GM21529 (cell line): Measurements from ENCODE around the gene CAMKMT.

Experiments
- ATAC-seq: cut with Tn5 transposase; IDR thresholded peaks from one replicate; pipeline ENCODE4 v1.9.1; 2021; ENCODE audit not compliant: unreplicated experiment

The CAMKMT gene

DNA sequence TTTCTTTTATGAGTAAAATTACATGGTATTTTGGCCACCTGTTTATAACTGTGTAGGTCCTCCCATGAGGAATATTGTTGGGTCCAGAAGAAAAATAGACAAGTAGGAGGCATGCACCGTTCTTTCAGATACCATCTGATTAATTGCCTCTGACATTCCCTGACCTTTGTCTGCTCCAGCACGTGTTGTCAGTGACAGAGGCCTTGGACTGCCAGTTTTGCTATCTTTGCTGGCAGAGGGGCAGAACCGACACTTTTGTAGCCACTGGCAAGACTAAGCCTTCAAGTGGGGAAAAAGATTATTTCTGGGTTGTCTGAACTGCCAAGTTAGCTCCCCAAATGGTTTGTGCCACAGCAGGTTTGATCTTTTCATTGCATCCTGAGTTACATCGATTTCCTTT lies 276.9 kb downstream of the CAMKMT start:
- no peak for ATAC-seq

DNA sequence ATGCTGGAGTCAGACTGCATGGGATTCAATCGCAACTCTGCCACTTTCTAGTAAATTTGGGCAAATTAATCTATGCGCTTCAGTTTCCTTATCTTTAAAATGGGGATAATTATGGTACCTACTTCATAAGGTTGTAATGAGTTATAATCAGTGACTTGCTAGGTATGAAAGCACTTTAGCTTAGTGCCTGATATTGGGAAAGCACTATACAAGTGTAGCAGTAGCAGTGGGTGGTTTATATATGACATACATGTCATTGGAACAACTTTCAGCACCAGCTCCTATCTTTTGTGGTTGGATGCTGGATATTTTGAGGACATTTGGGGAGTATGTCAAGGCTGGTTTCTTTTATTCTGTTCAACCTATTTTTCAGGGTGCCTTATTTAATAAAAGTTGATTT lies 277.7 kb downstream of the CAMKMT start:
- no peak for ATAC-seq

DNA sequence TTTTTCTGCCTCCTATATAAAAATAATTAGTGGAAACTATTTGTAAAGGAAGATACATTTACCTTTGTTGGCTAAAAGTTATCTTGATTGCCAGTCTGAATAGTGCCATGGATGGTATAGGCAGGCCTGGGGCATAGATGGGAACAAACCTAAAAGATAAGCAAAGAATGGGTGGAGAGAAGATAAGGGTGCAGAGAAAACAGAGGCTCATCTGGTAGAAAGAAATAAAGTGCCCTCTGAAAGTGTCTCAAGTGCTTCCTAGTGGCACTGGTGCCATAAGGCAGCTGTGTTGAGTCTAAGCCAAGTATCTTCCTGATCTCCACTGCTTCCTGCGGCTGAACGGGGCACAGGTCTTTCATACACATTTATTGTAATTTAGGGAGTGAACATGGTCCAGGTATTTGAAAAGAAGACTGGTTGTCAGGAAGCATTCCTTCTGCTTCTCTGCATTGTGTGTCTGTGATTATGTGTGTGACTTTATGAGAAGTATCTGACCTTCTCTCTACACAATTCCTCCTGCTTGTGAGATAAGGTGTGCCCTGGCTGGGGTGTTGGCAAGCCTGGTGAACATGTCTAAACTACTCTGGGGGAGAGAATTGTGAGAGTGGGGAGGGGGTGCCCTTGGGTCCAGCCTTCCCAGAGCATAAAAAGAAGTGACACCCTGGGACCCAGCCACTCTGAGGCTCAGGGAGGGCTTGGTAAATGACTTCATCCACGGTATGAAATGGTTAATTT lies 280.5 kb downstream of the CAMKMT start:
- no peak for ATAC-seq

DNA sequence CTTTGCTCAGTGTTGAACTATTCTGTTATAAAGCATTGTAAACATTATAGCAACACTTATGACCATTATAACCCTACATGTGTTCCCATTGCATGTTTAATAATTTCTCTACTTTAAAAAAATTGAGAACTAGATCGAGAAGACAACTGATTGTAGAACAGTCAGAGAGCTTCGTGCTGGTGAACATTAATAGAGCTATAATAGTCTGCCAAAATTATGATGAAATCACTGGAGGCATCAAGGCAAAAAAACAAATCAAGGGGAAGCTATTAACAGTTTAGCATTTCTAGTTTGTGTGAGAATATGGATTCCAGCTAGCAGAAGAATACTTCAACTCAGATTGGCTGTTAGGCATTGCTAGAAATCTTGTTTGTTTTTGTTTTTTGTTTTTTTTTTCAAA lies 284.2 kb downstream of the CAMKMT start:
- ATAC-seq = no peak

DNA sequence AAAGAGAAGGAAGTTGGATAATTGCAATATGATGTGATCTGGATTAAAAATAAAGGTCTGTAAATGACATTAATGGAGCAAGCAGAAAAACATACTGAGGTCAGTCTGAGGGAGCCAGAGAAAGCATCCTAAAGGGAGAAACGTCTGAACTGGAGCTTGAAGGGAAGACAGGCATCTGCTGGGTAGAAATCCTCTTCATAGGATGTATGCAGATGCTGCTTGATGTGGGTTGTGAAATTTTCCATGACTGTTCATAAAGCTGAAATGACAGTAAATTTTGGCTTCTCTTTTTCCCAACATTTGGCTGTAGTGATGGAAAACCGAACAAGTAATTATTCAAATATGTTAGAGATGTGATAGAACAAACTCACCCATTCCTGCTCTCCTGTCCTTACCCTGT lies 287.6 kb downstream of the CAMKMT start:
- no peak for ATAC-seq

DNA sequence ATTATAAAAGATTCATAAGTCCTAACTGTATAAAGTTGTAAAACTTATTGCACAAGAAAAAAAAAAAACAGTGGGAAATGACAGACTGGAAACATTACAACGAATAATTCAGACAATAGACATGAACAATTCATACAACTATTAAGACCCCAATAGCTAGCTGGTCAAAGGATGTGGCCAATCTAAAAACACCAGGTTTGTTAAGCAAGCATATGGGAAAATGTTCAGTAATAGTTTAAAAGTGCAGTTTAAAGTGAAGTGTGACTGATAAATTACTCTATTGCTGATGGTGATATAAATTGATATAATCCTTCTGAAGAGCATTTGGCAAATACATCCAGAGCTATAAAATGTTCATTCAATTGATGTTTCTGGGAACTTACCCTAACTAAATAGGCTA lies 289.0 kb downstream of the CAMKMT start:
- ATAC-seq = no peak

DNA sequence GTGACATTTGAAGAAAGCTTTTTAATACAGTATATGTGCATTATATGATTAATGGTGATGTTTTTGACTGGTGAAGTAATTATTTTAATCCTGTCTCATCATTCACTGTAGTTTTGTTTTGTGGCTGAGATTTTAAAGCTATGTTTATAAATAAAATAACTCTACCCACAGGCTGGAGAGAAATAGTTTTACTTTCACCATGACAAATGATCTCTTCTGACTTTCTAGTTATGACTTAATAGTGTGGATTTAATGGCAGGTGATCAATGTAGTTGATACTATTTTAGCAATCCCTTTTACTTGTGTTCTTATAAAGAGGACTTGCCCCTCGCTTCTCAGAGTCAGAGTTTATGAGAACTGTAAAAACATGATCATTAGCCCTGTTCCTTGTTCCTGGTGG lies 290.2 kb downstream of the CAMKMT start:
- no peak for ATAC-seq

DNA sequence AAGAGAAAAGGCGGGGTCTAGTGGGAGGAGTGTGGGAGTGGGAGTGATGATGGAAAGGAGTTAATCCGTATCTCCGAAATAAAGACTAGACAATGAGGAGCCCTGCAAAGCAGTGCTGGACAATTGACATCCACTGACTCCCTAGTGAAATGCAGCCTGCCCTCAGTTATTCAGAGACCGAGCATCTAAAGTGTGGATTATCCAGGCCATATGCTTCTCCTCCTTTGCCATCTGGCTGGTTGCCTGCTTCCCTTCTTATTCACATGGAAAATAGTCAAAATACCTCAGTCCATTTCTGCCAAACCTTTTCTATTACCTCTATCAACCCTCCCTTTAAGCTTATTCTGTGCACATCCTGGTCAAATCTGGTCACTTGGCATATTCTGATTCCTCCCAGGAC lies 291.0 kb downstream of the CAMKMT start:
- ATAC-seq = no peak

DNA sequence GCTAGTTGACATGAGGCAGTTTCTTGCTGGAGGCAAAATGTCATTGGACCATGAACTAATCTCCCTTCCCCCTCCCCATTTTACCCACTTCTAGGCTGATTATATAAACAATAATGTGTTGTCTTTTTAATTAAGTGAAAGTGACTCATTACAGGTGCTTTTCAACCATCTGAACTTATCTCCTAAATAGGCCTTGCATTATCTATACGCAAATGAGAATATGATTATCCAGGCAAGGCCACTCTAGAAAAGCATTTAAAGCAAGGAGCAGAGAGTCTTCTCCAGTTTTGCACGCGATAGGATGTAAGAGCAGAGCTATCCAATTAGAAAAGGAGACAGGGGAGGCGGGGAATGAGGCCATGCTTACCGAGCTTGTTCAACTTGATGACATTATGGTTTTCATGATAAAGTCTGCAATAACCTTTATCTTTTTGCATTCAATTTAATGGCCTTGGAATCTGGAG lies 293.7 kb downstream of the CAMKMT start:
- no peak for ATAC-seq

DNA sequence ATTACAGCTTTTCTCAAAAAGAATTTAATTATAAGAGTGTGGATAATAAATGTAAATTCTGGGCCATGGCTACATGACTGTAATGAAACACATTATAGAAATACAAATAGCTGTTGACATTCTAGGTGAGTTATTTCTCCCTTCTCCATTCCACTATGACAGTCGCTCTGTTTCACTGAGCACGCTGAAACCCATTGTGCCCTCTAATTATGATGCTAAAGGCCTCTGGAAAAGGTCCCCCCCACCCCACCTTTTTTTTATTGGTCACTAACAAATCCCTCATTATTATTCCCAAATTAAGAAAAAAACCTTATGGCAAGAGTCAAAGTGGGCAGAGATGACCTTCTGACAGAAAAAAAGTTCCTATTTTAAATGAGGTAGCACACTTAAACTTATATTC lies 294.7 kb downstream of the CAMKMT start:
- no peak for ATAC-seq

DNA sequence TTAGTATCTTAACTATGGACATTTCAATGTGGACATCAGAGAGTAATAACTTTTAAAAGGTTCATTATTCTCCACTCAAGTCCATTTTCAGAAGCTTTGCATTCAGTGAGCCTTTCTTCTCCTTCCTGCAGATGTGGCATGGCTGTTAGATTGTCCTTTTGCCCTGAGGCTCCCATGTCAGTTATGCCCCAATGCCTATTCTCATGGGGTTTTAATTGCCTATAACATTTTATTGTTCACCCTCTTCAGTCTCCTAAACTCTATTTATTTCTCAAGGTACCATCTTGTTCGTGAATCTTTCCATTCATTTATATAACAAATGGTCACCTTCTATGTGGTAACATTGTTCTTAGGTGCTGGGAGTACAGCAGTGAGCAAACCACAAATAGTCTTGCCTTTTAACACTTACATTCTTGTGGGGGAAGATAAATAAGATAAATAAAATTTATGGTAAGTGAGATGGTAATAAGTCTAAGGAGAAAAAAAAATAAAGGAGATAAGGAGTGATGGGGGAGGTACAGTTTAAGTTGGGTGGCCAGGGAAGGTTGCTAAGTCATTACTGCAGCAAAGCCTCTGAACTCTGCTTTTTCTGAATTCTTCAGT lies 301.8 kb downstream of the CAMKMT start:
- ATAC-seq = no peak

DNA sequence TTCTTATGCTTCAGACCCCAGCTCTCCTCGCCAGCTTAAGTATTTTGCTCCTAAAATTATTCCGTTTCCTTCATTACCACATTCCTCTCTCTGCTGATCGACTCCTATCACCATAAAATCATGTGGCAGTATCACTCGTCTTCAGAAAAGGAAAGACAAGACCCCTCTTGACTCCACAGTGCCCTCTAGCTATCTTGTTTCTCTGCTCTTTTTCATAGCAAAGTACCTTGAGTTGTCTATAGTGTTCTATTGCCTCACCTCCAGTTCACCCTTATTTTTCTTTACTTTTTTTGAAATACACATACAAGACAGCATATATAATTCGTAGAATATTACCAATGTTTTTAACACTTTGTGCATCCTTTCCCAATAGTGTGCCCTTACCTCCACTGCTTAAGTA lies 306.6 kb downstream of the CAMKMT start:
- no peak for ATAC-seq

DNA sequence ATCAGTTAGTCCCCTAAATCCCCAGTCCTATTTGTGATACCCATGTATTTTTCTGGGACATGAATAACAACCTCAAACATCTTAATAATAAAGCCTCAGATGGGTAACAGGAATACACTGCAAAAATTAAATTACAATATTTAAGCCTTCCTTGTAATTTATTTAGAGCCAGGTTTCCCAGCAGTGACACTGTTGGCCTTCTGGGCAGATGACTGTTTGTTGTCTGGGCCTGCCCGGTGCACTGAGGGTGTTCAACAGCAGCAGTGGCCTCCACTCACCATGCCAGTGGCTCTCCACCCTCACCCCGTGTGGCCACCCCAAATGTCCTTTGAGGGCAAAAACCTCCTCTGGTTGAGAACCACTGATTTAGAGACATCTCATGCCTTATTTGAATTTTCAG lies 309.5 kb downstream of the CAMKMT start:
- no peak for ATAC-seq

DNA sequence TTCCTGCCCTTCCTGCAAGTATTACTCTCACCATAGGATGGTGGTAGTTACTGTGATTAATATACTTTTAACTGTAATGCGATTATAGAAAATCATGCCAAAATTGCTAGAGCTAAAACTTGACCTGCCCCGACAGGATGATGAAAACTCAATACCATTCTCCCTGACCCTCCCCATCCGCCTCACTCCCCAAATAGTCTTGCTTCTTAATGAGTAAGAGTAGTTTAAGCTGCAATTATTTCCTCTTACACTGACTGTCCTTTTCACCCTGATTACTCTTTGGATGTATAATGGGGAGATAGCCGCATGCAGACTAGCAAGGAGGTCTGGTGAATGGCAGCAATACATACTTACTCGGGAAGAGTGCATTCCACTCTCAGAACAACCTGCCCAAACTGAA lies 310.2 kb downstream of the CAMKMT start:
- no peak for ATAC-seq

DNA sequence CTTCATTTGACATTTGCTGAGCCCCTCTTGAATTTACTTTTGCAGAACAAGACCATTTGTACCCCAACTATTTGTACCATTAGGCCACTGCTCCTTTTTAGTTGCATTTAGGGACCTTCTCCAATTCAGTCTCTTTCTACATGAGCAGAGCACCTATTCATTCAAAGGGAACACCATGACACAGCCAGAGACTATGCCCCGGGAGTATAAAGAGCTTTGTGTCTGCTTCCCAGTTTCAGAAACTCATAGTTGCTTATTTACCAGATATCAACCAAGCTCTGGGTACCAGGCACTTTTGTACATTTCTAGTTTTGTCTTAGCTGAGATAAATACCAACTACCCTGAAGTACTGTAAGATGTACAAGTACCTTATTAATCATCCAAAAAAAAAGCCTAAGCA lies 310.7 kb downstream of the CAMKMT start:
- ATAC-seq = no peak

DNA sequence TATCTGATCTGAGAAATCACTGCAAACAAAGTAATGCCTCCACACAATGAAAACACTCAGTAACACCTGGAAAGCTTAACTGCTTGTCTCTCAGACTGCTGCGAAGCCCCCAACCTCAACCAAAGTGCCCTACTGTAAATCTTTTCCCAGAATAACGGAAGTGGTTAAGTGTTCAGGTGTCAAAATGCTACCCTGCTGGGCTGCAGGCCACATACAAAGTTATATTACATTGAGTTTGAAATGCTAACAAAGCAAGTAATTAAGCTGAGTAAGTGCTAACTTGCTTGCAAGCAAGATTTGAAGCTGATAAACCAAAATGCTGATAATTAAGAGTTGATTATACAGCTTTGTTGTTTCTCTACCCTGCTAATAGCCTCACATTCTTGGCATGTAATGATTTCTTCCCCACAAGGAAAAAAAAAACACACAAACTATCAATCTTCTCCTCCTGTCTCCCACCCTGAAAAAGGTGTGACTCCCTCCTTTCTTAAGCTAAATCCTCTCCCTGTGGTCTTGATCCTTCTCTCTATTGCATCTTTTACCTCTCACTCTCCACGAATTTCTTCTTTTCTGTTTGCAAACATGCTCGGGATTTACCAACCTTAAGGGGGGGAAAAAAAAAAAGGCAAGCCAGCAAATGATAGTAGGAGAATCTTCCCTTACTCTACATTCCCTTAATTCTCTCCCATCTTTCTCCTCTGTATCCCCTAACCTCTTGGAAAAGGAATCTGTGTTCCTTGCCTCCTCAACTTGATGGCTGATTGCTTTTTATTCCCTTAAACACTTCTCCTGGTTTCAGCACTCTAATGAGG lies 312.9 kb downstream of the CAMKMT start:
- ATAC-seq = no peak

DNA sequence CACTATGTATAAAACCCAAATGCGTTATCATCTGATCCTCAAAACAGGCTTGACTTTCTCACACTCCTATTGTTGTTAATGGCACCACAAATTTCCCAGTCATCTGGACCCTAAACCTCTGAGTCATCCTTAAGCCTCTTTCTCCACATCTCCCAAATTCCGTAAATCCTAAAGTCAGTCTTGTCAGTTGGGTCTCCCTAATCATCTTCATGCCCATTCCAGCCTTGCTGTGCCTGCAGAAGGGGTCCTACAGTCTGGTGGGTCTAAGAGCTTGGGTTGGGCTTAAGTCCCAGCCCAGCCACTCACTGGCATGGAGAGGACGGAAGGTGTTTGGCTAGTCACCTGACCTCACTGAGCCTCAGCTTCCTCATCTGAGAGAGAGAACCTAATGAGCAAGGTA lies 314.6 kb downstream of the CAMKMT start:
- ATAC-seq = no peak

DNA sequence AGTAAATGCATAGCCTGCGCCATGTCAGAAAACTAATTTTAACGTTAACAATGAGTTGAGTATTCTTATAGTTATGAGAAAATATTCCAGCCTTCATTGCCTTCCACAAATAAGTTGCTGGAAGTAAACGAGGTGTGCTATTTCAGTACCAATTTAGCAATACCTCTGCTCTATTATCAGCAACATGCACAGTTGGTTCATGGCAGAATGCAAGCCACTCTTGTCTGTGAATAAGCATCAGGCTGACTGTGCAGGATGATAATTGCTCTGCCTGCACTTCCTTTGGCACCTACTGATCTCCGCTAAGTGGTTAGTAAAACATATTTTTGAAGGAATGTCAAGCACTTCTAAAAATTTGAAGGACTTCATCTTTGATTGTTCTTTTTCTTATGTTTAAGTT lies 317.8 kb downstream of the CAMKMT start:
- no peak for ATAC-seq

DNA sequence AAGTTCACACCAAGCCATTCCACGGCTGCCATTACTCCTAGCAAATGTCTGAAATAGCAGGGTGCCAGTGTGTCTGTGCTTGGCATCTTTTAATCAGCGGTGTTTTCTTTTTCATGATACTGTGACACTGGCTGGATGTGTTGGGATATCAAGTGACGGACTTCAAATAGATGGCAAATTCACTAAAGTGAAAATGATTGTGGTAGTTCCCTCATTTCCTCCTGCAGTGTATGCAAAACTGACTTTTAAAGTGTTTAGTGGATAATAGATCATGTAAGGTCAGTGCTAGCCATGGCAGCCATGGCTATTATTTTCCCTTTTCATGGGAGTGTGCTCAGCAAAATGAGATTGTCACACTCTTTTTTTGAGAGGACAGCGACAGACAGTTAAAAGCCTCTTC lies 318.2 kb downstream of the CAMKMT start:
- ATAC-seq = no peak

DNA sequence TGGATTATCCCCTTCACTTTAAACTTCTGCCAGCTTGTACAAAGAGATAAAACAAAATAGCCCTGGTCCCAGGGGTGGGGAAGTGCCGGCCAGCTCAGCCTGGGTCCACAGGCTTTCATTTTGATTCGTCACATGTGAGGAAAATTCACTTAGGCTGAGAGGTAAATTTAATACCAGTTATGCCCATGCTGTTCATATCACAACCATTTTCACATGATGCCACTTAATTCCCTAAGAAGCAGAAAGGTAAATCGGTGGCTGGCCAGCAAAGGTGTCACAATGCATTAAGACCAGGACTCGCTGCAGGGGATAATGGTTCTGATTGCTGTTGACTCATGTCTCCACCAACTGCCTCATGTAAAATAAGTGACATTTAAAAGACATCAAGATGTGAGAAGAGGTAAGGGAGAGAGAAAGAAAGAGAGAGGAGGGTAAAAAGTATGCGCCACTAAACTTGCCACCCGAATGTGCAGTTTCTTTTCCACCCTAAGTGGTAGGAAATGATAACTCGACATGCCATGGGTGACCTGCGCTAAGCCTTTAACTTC lies 318.8 kb downstream of the CAMKMT start:
- ATAC-seq = no peak

DNA sequence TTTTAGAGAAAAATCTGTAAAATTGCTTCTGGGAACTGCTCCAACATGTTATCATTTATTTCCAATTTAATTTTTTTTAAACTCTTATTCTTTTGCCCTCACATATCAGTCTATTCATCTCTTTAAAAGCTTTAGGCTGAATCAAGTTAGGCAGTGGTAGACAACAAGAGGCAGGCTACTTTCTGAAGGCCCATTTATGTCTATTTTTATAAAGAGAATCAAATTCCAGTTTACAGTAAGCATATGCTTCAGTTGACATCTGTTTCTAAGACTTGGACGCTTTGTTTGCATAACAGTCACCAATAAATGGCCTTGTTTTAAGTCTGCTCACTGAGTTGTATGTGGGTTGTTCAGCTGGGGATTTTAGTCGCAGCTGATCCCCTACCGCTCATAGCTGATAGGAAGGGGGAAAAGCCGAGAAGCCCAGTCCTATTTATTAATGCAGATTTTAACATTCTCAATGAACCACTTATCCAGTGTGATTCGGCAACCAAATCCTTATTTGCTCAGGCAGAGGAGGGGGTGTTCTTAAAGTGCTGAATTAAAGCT lies 319.3 kb downstream of the CAMKMT start:
- no peak for ATAC-seq

DNA sequence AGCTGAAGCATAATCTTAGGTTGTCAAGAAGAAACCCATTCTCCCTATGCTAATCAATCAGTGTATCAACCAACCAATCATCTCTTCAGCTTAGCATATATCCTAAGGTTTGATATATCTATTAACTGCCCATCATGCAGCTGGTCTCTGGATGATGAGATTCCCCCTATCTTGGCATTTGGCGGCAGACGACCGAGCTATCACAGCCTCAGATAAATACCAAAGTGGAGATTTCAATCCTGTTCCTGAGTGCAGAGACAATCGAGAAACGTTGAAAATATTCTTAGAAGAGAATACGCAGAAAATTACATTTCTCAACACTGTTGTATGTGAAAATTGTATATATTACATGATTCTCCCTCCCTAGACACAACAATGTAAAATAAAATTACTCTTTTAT lies 320.7 kb downstream of the CAMKMT start:
- ATAC-seq = no peak
